NB4 (cell line): Measurements from ENCODE around the gene RSAD1.

Source experiments
- DNase-seq: peaks from one replicate; pipeline ENCODE4 v3.0.0; 2010; ENCODE audit warnings: low read depth
- H3K4me3 ChIP-seq: one replicate; pipeline ENCODE4 v1.5.1; 2011; ENCODE audit warnings: mild to moderate bottlenecking, low read depth, low read length, moderate library complexity
- CTCF ChIP-seq: IDR thresholded peaks from one replicate; pipeline ENCODE4 v1.5.1; 2012; ENCODE audit warnings: low read depth, low read length
- MAX ChIP-seq: IDR thresholded peaks from 2 replicates; pipeline ENCODE4 v1.6.1; 2011; ENCODE audit warnings: low read depth, low read length
- MYC ChIP-seq: IDR thresholded peaks from 2 replicates; pipeline ENCODE4 v1.6.1; 2011; ENCODE audit warnings: low read depth, low read length
- POLR2A ChIP-seq: IDR thresholded peaks from 2 replicates; pipeline ENCODE4 v1.6.1; 2011; ENCODE audit warnings: mild to moderate bottlenecking; ENCODE audit not compliant: insufficient read length; ENCODE audit errors: extremely low read depth

Gene RSAD1

GRCh38 chr17:50487213-50488096, 8.8 kb downstream of the RSAD1 start:
- no peak for DNase-seq
- H3K4me3 ChIP-seq = no peak overlapping the region
- TF ChIP-seq CTCF = no peak
- no peak for TF ChIP-seq POLR2A
- no peak for TF ChIP-seq MAX
- TF ChIP-seq MYC = no peak

GRCh38 chr17:50488880-50489279, 10.2 kb downstream of the RSAD1 start:
- no peak overlapping the region for H3K4me3 ChIP-seq
- TF ChIP-seq POLR2A (no peak), MAX (no peak), MYC (no peak), CTCF (no peak)
- no peak for DNase-seq

GRCh38 chr17:50491505-50491904, 12.8 kb downstream of the RSAD1 start:
- no peak for DNase-seq
- no peak overlapping the region for H3K4me3 ChIP-seq
- no peak for TF ChIP-seq POLR2A
- TF ChIP-seq CTCF = no peak
- TF ChIP-seq MAX = no peak
- TF ChIP-seq MYC = no peak

GRCh38 chr17:50492214-50492613, 13.6 kb downstream of the RSAD1 start:
- TF ChIP-seq CTCF = no peak
- no peak overlapping the region for H3K4me3 ChIP-seq
- DNase-seq = no peak

GRCh38 chr17:50493744-50494143, 15.1 kb downstream of the RSAD1 start:
- no peak overlapping the region for H3K4me3 ChIP-seq
- no peak for DNase-seq
- TF ChIP-seq MAX (no peak), POLR2A (no peak), CTCF (no peak), MYC (no peak)
